Neural progenitor cell (in vitro differentiated cells): ENCODE measurements around the gene RHBDD3.

Experiments used
- CTCF ChIP-seq: fragments of 200-600 bp; sonication (generic); IDR thresholded peaks from 2 replicates; pipeline ENCODE4 v1.5.1; 2017; ENCODE audit warnings: antibody characterized with exemption, mild to moderate bottlenecking
- EZH2 ChIP-seq: fragments of 200-600 bp; sonication (generic); IDR thresholded peaks from 2 replicates; pipeline ENCODE4 v1.6.1; 2017; ENCODE audit warnings: antibody characterized with exemption, mild to moderate bottlenecking, moderate library complexity

GRCh38 chr22:29256606-29257325 is 11.0 kb downstream of the RHBDD3 start:
- TF ChIP-seq CTCF (no peak), EZH2 (no peak)
